Measurements from ENCODE around the gene PLEKHH1. TPM values are rescaled to one million over a fixed set of nuclear protein-coding genes. Genes with fewer than 3 reads are reported as not detected.

Gene PLEKHH1
- polyA plus RNA-seq, 1 donor from 2014 or later = 34.1 TPM

DNA sequence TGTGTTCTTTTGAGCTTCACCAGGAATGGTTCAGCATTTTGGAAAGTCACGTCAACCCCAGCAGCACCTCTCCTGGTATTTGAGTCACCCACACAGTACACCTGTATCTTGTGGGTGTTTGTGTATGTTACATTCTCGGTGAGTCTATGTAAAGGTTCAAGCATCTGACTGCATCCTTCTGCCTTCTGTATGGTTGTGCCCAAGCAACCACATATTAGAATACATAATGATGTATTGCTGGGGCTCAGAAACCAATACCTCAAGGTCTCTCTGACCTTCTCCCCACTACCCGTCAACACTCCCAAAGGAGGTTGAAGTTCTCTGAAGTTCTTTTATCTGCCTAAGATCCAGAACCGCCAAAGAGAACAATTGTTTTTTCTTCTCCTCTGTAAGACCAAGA, 35.4 kb upstream of the PLEKHH1 start:
- H3K4me3 ChIP-seq (ENCODE audit: low read length) = no peak overlapping the region
- no peaks in the 10 kb centered on the region for H3K27me3 ChIP-seq (ENCODE audit: insufficient read depth, low read depth, low read length)
- TF ChIP-seq EP300 (conservative IDR thresholded peaks at IDR 0.05; ENCODE audit: poor library complexity, severe bottlenecking) (no peak), MXI1 (conservative IDR thresholded peaks at IDR 0.05; ENCODE audit: poor library complexity, severe bottlenecking) (no peak), SMC3 (conservative IDR thresholded peaks at IDR 0.05; ENCODE audit: poor library complexity) (no peak), RAD21 (conservative IDR thresholded peaks at IDR 0.05) (no peak), TAF1 (IDR thresholded peaks at IDR 0.05; ENCODE audit: low read depth) (no peak), EZH2 (IDR thresholded peaks at IDR 0.05; ENCODE audit: borderline replicate concordance, insufficient read depth, low read length, poor library complexity, severe bottlenecking) (no peak), POLR2AphosphoS5 (IDR thresholded peaks at IDR 0.05) (no peak)
- TF ChIP-seq, protein P1, sequence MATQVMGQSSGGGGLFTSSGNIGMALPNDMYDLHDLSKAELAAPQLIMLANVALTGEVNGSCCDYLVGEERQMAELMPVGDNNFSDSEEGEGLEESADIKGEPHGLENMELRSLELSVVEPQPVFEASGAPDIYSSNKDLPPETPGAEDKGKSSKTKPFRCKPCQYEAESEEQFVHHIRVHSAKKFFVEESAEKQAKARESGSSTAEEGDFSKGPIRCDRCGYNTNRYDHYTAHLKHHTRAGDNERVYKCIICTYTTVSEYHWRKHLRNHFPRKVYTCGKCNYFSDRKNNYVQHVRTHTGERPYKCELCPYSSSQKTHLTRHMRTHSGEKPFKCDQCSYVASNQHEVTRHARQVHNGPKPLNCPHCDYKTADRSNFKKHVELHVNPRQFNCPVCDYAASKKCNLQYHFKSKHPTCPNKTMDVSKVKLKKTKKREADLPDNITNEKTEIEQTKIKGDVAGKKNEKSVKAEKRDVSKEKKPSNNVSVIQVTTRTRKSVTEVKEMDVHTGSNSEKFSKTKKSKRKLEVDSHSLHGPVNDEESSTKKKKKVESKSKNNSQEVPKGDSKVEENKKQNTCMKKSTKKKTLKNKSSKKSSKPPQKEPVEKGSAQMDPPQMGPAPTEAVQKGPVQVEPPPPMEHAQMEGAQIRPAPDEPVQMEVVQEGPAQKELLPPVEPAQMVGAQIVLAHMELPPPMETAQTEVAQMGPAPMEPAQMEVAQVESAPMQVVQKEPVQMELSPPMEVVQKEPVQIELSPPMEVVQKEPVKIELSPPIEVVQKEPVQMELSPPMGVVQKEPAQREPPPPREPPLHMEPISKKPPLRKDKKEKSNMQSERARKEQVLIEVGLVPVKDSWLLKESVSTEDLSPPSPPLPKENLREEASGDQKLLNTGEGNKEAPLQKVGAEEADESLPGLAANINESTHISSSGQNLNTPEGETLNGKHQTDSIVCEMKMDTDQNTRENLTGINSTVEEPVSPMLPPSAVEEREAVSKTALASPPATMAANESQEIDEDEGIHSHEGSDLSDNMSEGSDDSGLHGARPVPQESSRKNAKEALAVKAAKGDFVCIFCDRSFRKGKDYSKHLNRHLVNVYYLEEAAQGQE (IDR thresholded peaks at IDR 0.05; ENCODE audit: borderline replicate concordance) = no peak
- TF ChIP-seq, protein P2, sequence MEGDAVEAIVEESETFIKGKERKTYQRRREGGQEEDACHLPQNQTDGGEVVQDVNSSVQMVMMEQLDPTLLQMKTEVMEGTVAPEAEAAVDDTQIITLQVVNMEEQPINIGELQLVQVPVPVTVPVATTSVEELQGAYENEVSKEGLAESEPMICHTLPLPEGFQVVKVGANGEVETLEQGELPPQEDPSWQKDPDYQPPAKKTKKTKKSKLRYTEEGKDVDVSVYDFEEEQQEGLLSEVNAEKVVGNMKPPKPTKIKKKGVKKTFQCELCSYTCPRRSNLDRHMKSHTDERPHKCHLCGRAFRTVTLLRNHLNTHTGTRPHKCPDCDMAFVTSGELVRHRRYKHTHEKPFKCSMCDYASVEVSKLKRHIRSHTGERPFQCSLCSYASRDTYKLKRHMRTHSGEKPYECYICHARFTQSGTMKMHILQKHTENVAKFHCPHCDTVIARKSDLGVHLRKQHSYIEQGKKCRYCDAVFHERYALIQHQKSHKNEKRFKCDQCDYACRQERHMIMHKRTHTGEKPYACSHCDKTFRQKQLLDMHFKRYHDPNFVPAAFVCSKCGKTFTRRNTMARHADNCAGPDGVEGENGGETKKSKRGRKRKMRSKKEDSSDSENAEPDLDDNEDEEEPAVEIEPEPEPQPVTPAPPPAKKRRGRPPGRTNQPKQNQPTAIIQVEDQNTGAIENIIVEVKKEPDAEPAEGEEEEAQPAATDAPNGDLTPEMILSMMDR (IDR thresholded peaks at IDR 0.05; ENCODE audit: poor library complexity, severe bottlenecking) = no peak
- H3K36me3 ChIP-seq (ENCODE audit: insufficient read depth, low read length) = no peaks in the 10 kb centered on the region
- no peak overlapping the region for H3K9ac ChIP-seq (ENCODE audit: low read length)
- no peak overlapping the region for H3K4me2 ChIP-seq (ENCODE audit: low read length)
- H3K79me2 ChIP-seq (replicated peaks; ENCODE audit: insufficient read depth, low read length) = no peaks in the 10 kb centered on the region
- no peak overlapping the region for H2AFZ ChIP-seq (ENCODE audit: low read depth, low read length)
- no peaks in the 10 kb centered on the region for H3F3A ChIP-seq (ENCODE audit: insufficient read depth, low read length, poor library complexity, severe bottlenecking)
- no peaks in the 10 kb centered on the region for H3K9me2 ChIP-seq (ENCODE audit: insufficient read depth, low read length)
- no peak overlapping the region for H3K27ac ChIP-seq (ENCODE audit: low read length)
- H4K20me1 ChIP-seq (ENCODE audit: insufficient read depth) = no peaks in the 10 kb centered on the region
- H3K9me3 ChIP-seq (ENCODE audit: low read length) = no peaks in the 10 kb centered on the region

DNA sequence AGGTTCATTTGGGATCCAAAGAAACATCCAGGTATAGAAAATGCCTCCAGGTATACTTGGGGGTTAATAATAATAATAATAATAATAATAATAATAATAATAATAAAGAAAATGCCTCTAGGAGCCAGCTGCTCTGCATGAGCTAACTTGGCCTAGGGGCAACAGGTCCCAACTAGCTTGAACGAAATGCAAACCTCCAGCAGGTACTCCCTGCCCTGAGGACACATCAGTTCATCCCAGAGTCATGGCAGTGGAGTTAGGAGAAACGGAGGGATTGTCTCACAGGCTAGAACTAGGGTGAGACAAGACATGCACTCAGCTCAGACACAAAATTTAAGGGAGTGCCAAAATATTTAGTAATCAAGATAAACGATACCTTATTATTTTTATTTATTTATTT, 32.1 kb upstream of the PLEKHH1 start:
- Histone ChIP-seq H3K4me2 (ENCODE audit: low read length) (no peak overlapping the region), H3F3A (ENCODE audit: insufficient read depth, low read length, poor library complexity, severe bottlenecking) (no peaks in the 10 kb centered on the region), H3K4me3 (ENCODE audit: low read length) (no peak overlapping the region), H3K9me2 (ENCODE audit: insufficient read depth, low read length) (no peaks in the 10 kb centered on the region), H4K20me1 (ENCODE audit: insufficient read depth) (no peaks in the 10 kb centered on the region), H3K9me3 (ENCODE audit: low read length) (no peaks in the 10 kb centered on the region), H3K27ac (ENCODE audit: low read length) (no peak overlapping the region), H3K27me3 (ENCODE audit: insufficient read depth, low read depth, low read length) (no peaks in the 10 kb centered on the region), H3K79me2 (replicated peaks; ENCODE audit: insufficient read depth, low read length) (no peaks in the 10 kb centered on the region), H2AFZ (ENCODE audit: low read depth, low read length) (no peak overlapping the region), H3K9ac (ENCODE audit: low read length) (no peak overlapping the region), H3K36me3 (ENCODE audit: insufficient read depth, low read length) (no peaks in the 10 kb centered on the region)
- TF ChIP-seq, protein P1 (IDR thresholded peaks at IDR 0.05; ENCODE audit: borderline replicate concordance) = no peak
- no peak for TF ChIP-seq TAF1 (IDR thresholded peaks at IDR 0.05; ENCODE audit: low read depth)
- TF ChIP-seq EZH2 (IDR thresholded peaks at IDR 0.05; ENCODE audit: borderline replicate concordance, insufficient read depth, low read length, poor library complexity, severe bottlenecking) = no peak
- TF ChIP-seq RAD21 (conservative IDR thresholded peaks at IDR 0.05) = no peak
- TF ChIP-seq MXI1 (conservative IDR thresholded peaks at IDR 0.05; ENCODE audit: poor library complexity, severe bottlenecking) = no peak
- no peak for TF ChIP-seq POLR2AphosphoS5 (IDR thresholded peaks at IDR 0.05)
- TF ChIP-seq EP300 (conservative IDR thresholded peaks at IDR 0.05; ENCODE audit: poor library complexity, severe bottlenecking) = no peak
- no peak for TF ChIP-seq SMC3 (conservative IDR thresholded peaks at IDR 0.05; ENCODE audit: poor library complexity)
- TF ChIP-seq, protein P2 (IDR thresholded peaks at IDR 0.05; ENCODE audit: poor library complexity, severe bottlenecking) = no peak

Measured in neural cell (in vitro differentiated cells).